GM18868 (cell line): ENCODE data around the gene IQCN.
"Not testable (repeated sequence)": the region's sequence is repeated elsewhere in the genome, so short reads cannot be mapped to it uniquely, and the experiment has no call there.

Source experiments
- ATAC-seq: cut with Tn5 transposase; IDR thresholded peaks from one replicate; pipeline ENCODE4 v1.9.1; 2021; ENCODE audit warnings: mild to moderate bottlenecking, moderate library complexity; ENCODE audit not compliant: unreplicated experiment

Gene IQCN

DNA sequence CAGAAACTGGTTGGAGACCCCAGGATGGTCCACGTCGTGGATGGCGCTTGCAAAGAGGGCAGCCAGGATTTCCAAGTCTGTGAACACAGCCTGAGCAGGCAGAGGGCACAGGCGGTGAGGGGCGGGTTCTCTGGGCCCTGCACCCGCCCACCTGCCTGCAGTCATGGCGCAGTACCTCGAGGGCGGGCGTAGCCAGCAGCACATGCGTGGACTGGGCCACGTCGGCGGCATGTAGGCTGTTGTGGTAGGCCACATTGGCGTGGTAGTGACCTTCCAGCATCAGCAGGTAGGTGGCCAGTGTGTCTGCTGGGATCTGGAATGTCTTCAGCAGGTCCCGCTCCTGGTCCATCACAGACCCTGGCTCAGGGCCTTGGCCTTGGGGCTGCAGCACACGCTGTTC, 56.1 kb downstream of the IQCN start:
- no peak for ATAC-seq

DNA sequence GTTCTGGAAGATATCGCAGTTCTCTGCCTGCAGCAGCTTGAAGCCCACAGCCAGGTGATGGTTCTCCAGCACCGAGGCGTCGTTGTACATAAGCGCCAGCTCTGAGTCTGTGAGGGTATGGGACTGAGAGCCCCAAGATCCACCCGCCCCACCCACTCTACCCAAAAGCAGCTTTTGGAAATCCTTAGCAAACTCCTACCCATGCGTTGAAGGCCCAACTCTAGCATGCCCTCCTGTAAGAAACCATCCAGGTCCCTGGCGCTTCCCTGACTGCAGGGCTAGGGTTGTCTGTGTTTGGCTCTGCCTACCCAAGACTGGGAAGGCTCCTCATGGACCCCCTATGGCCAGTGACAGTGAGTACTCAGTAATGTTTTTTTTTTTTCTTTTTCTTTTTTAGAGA, 57.5 kb downstream of the IQCN start:
- ATAC-seq: no peak

- no peak for ATAC-seq
Measured at GRCh38 chr19:18214779-18215433, 59.3 kb downstream of the IQCN start.

- ATAC-seq: no peak
Measured at GRCh38 chr19:18211683-18212082, 62.6 kb downstream of the IQCN start.

- not testable (repeated sequence) for ATAC-seq
Measured at GRCh38 chr19:18209912-18210311, 64.3 kb downstream of the IQCN start.

- ATAC-seq: no peak
Measured at GRCh38 chr19:18208098-18208951, 65.9 kb downstream of the IQCN start.
